GM12891 (cell line): ENCODE measurements around the gene IRF2BP2.

Experiments used
- DNase-seq: peaks from one replicate; pipeline ENCODE4 v3.0.0; 2011; ENCODE audit warnings: low spot score; ENCODE audit not compliant: insufficient read length
- FAIRE-seq: peaks from 2 replicates; lab custom pipeline; 2011; peaks lifted over from hg19 to GRCh38; lab: Jason Lieb, UNC
- PAX5 ChIP-seq: IDR thresholded peaks from 2 replicates; pipeline ENCODE4 v1.6.1; 2011; ENCODE audit warnings: low read length, moderate library complexity, mild to moderate bottlenecking; ENCODE audit not compliant: insufficient read depth, severe bottlenecking
- POLR2A ChIP-seq: IDR thresholded peaks from 2 replicates; pipeline ENCODE4 v1.6.1; 2011; ENCODE audit warnings: low read depth, low read length, control low read depth
- POLR2AphosphoS5 ChIP-seq: IDR thresholded peaks from 2 replicates; pipeline ENCODE4 v1.6.1; 2011; ENCODE audit warnings: low read depth, low read length, control low read depth
- POU2F2 ChIP-seq: IDR thresholded peaks from 2 replicates; pipeline ENCODE4 v1.6.1; 2011; ENCODE audit warnings: low read depth, mild to moderate bottlenecking, control low read depth, low read length, moderate library complexity
- SPI1 ChIP-seq: IDR thresholded peaks from 2 replicates; pipeline ENCODE4 v1.6.1; 2011; ENCODE audit warnings: low read depth, low read length, control low read depth
- TAF1 ChIP-seq: IDR thresholded peaks from 2 replicates; pipeline ENCODE4 v1.6.1; 2011; ENCODE audit warnings: low read depth, low read length, control low read depth

IRF2BP2 gene

DNA sequence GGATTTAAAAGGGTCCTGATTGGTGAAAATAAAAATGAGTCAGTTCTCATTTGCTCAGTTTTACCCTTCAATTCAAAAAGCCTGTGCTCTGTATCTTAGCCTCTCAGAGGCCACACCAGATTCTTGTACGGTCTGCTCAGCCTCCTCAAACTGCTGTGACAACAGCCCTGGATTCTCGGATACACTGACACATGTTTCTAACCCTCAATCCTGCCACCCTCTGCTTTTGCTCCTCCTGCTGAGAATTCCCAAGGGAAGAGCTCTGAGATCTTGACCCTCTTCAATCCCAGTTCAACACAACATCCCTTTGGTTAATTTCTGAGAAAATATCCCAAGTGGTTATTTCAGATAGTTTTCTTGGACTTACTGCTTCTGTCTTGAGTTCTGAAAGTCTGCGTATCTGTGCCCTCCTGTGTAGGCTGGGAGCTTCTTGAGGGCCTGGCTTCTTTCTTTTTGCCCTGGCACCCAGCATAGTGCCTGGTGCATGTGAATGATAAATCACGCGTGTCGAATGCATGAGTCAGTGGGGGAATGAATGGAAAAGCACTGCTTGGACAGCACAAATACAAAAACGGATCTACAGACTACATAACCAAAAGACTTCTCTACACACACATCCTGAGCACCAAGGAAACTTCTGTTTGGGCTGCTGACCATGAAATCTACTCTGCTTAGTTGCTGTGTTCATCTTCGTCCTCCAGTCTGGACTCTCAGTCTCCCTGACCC, 24.5 kb downstream of the IRF2BP2 start:
- FAIRE-seq (no peak), DNase-seq (no peak)
- no peak for TF ChIP-seq SPI1
- TF ChIP-seq POLR2AphosphoS5 = no peak
- TF ChIP-seq POLR2A = no peak
- no peak for TF ChIP-seq PAX5
- TF ChIP-seq TAF1 = no peak
- TF ChIP-seq POU2F2 = no peak

- TF ChIP-seq POLR2A = no peak
- TF ChIP-seq SPI1 = no peak
- no peak for TF ChIP-seq TAF1
- DNase-seq (no peak), FAIRE-seq (no peak)
These were observed 25.1 kb downstream of the IRF2BP2 start for GRCh38 chr1:234584926-234585325.

DNA sequence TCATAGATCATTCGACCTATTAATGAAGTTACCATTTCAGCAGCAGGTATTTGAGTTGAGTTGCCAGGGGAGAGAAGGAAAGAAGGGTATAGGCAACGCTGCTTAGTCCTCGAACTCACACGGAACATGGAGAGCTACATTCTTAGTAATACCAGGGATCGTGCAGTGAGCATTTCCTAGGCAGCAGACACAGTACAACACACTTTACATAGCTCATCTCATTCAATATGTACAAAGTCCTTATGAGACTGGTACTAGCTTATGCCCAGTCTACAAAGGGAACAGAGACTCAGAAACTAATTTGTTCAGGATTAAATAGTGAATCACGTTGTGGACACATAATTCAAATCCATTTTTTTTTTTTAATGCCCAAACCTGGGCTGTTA, 25.6 kb downstream of the IRF2BP2 start:
- FAIRE-seq = no peak
- DNase-seq = no peak
- no peak for TF ChIP-seq POLR2AphosphoS5
- TF ChIP-seq PAX5 = no peak

DNA sequence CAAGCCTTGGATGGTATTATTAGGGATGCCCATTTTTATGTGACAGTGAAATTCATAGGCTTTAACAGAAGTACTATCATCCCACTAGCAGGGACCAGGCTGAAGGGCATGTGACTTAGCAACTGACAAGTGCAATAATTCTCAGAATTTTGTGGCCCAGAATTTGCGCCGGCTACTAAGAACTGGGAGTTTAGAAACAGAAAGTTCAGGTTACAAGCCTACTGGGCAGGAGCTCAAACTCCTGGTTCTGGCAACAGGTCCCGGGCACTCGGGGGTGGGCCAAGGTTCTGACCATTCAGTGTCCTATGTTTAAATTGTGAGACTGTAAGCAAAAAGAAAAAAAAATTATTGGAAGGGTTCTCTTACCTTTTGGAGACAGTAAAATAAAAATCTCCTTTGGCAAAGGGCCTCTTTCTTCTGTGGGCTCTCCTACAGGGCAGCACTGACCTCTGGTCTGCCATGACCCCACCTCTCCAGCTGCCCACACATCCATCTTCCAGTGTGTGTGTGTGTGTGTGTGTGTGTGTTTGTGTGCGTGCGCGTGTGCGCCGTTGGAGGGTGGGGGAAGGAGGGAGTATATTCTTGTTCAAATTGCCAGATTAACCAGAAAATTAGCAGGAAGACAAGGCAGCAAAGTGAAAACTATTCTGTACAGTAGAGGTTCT, 26.1 kb downstream of the IRF2BP2 start:
- FAIRE-seq (no peak), DNase-seq (no peak)
- TF ChIP-seq POLR2AphosphoS5 (no peak), POLR2A (no peak), SPI1 (no peak), POU2F2 (no peak), PAX5 (no peak)

GRCh38 chr1:234582681-234583301, 27.2 kb downstream of the IRF2BP2 start:
- TF ChIP-seq TAF1 (no peak), POU2F2 (no peak), POLR2A (no peak), SPI1 (no peak), PAX5 (no peak), POLR2AphosphoS5 (no peak)
- DNase-seq = no peak
- FAIRE-seq = no peak

- FAIRE-seq (peak; percentile 58), DNase-seq (no peak)
- no peak for TF ChIP-seq POLR2A
- no peak for TF ChIP-seq PAX5
- no peak for TF ChIP-seq TAF1
- no peak for TF ChIP-seq POU2F2
- no peak for TF ChIP-seq POLR2AphosphoS5
- TF ChIP-seq SPI1 = no peak
These were observed 27.8 kb downstream of the IRF2BP2 start for GRCh38 chr1:234582186-234582585.

DNA sequence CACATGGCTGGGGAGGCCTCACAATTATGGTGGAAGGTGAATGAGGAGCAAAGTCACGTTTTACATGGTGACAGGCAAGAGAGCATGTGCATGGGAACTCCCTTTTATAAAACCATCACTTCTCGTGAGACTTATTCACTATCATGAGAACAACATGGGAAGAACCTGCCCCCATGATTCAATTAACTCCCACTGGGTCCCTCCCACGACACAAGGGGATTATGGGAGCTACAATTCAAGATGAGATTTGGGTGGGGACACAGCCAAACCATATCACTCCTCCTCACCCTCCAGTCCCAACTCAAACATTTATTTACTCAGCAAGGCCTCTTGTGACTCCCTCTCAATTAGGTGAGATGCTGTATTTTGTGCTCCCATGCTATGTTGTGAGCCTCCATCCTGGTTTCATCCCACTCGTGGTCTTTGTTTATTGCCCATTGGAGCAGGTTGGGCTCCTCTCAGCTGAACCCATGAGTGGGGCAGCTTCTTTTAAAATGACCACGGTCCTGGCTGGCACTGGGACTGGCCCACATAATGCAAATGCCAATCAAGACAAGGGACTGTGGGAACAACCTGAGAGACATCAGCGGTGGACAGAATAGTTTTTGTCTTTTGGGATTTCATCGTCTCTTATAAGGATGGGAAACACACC, 28.8 kb downstream of the IRF2BP2 start:
- FAIRE-seq (no peak), DNase-seq (no peak)
- TF ChIP-seq SPI1 (no peak), POLR2A (no peak), POLR2AphosphoS5 (no peak), POU2F2 (no peak), TAF1 (no peak), PAX5 (no peak)

DNA sequence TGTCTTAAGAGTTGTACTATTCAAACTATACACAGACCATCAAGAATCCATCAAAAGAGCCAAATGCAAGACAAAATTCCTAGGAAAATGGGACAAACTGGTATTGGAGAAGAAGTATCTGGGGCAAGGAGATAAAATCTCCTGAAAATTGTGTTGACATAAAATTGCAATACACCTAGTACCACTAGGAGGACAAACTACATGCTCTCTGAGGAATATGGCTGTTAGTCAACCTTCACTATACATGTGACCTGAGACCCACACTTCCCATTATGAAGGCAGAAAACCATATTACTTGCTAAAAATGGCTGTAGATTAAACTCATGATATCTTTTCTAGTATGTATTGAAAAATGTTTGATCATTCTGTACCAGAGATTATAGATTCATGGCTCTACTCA, 30.0 kb downstream of the IRF2BP2 start:
- FAIRE-seq (no peak), DNase-seq (no peak)
- TF ChIP-seq SPI1 = peak; percentile 16; the same call in 1 of the 2 replicates
- no peak for TF ChIP-seq TAF1

DNA sequence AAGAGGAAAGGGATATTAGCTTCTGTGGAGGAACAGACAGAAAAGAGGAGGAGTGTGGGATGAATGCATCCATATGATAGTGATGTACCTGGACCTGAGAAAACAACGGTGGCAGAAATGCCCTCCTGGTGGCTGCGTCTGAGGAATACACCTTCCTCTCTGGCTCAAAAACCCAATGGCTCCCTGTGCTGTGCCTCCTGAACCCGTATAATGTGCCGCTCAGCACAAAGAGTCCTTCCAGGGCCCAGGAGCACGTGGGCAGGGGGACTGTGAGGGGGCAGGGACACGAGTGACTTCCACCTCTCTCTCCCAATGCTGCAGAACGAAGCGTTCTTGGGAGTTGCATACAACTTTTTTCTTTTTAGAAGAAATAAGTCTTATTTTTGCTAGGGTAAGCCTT, 31.2 kb downstream of the IRF2BP2 start:
- FAIRE-seq = no peak
- TF ChIP-seq SPI1 = no peak
- TF ChIP-seq TAF1 = no peak
- no peak for TF ChIP-seq PAX5
- TF ChIP-seq POU2F2 = no peak
- DNase-seq = no peak

- no peak for FAIRE-seq
- DNase-seq = no peak
- TF ChIP-seq POU2F2 = no peak
- TF ChIP-seq PAX5 = no peak
- TF ChIP-seq SPI1 = no peak
- no peak for TF ChIP-seq POLR2A
- TF ChIP-seq POLR2AphosphoS5 = no peak
- TF ChIP-seq TAF1 = no peak
These were observed 31.9 kb downstream of the IRF2BP2 start for GRCh38 chr1:234578087-234578486.
